ENCODE data around the gene SLC12A8.

Gene SLC12A8

GRCh38 chr3:125154110-125154509 lies 58.4 kb downstream of the SLC12A8 start:
- no peak for DNase-seq

- no peak for DNase-seq
Observed at GRCh38 chr3:125152951-125153350, 59.6 kb downstream of the SLC12A8 start.

- peak; percentile 63 for DNase-seq
Observed at GRCh38 chr3:125151916-125152315, 60.6 kb downstream of the SLC12A8 start.

GRCh38 chr3:125151442-125151817 lies 61.1 kb downstream of the SLC12A8 start:
- DNase-seq = no peak

GRCh38 chr3:125150525-125151441 lies 61.8 kb downstream of the SLC12A8 start:
- no peak for DNase-seq

GRCh38 chr3:125149462-125149861 lies 63.1 kb downstream of the SLC12A8 start:
- DNase-seq = no peak

- peak; percentile 87 for DNase-seq
Observed at GRCh38 chr3:125148836-125149235, 63.7 kb downstream of the SLC12A8 start.

GRCh38 chr3:125148016-125148812 lies 64.3 kb downstream of the SLC12A8 start:
- DNase-seq = no peak

- no peak for DNase-seq
Observed at GRCh38 chr3:125147491-125147820, 65.1 kb downstream of the SLC12A8 start.

- no peak for DNase-seq
Observed at GRCh38 chr3:125146626-125147490, 65.7 kb downstream of the SLC12A8 start.

GRCh38 chr3:125145751-125146475 lies 66.6 kb downstream of the SLC12A8 start:
- no peak for DNase-seq

GRCh38 chr3:125144653-125145314 lies 67.8 kb downstream of the SLC12A8 start:
- DNase-seq = no peak

GRCh38 chr3:125143982-125144652 lies 68.4 kb downstream of the SLC12A8 start:
- DNase-seq = peak; percentile 77

- no peak for DNase-seq
Observed at GRCh38 chr3:125143538-125143937, 69.0 kb downstream of the SLC12A8 start.

- no peak for DNase-seq
Observed at GRCh38 chr3:125142940-125143339, 69.6 kb downstream of the SLC12A8 start.

GRCh38 chr3:125142420-125142778 lies 70.1 kb downstream of the SLC12A8 start:
- no peak for DNase-seq

- no peak for DNase-seq
Observed at GRCh38 chr3:125141596-125142419, 70.7 kb downstream of the SLC12A8 start.

GRCh38 chr3:125140818-125141595 lies 71.5 kb downstream of the SLC12A8 start:
- DNase-seq = no peak

Measured in fibroblast of skin of back (primary cell).